ENCODE results near the gene ENTPD8. TPM values are rescaled to one million over a fixed set of nuclear protein-coding genes. Genes with fewer than 3 reads are reported as not detected.

The ENTPD8 gene
- total and polyA plus RNA-seq, 2 of the 4 experiments (the other 2 are of a cell fraction) = 0.07 TPM; not detected in 1

- Histone ChIP-seq H3K56ac (ENCODE audit: extremely low read depth, insufficient read depth, low read length) (no peak overlapping the region), H4K91ac (ENCODE audit: insufficient read depth, low read depth, low read length) (no peak overlapping the region), H3K27ac (ENCODE audit: insufficient read depth, low read length) (no peak overlapping the region), H3K4me3 (ENCODE audit: insufficient read depth, low read depth, low read length) (no peak overlapping the region), H3K4ac (ENCODE audit: low read depth, low read length) (no peak overlapping the region), H2AK5ac (ENCODE audit: low read depth, low read length) (no peak overlapping the region), H2BK15ac (ENCODE audit: low read depth, low read length) (no peak overlapping the region), H2BK5ac (ENCODE audit: low read depth, low read length, poor library complexity, severe bottlenecking) (no peak overlapping the region), H2AK9ac (replicated peaks; ENCODE audit: low read depth, low read length, poor library complexity) (no peak overlapping the region), H3K9me1 (ENCODE audit: insufficient read depth, low read length) (no peaks in the 10 kb centered on the region), H3K18ac (ENCODE audit: low read depth, low read length) (no peak overlapping the region), H2AFZ (replicated peaks; ENCODE audit: low read length, poor library complexity) (no peak overlapping the region), H4K5ac (ENCODE audit: low read depth, low read length) (no peak overlapping the region), H3K4me1 (ENCODE audit: control insufficient read depth, insufficient read depth, low read length) (peaks cover 5% of the 10 kb centered on the region; the same call in 1 of the 2 replicates), H3K9ac (ENCODE audit: low read depth, low read length) (no peak overlapping the region), H3K23ac (ENCODE audit: low read depth, low read length) (no peak overlapping the region), H3K79me1 (ENCODE audit: low read depth in 1 of 2, low read length in 2 of 2) (no peaks in the 10 kb centered on the region; a peak in 2 of 4 replicates), H3K14ac (replicated peaks; ENCODE audit: low read depth, low read length) (no peak overlapping the region), H4K8ac (ENCODE audit: low read depth in 2 of 2, low read length in 2 of 2) (no peak overlapping the region), H3K9me3 (ENCODE audit: control insufficient read depth, insufficient read depth, low read length) (no peaks in the 10 kb centered on the region), H3K4me2 (ENCODE audit: low read depth, low read length) (no peak overlapping the region), H2BK20ac (ENCODE audit: low read depth, low read length) (no peak overlapping the region), H3K27me3 (ENCODE audit: control insufficient read depth, insufficient read depth, low read length) (no peaks in the 10 kb centered on the region), H3K36me3 (ENCODE audit: control insufficient read depth, insufficient read depth, low read length) (no peaks in the 10 kb centered on the region), H2BK120ac (ENCODE audit: low read depth, low read length) (no peak overlapping the region), H4K20me1 (ENCODE audit: insufficient read depth, low read length) (no peaks in the 10 kb centered on the region)
- ATAC-seq (ENCODE audit: low read depth) = no peak
- POLR2A ChIA-PET (ENCODE audit: unreplicated experiment) = no interaction called here
- BruUV-seq (replicated peaks) = no TSS peak
- in situ Hi-C loops (cut with MboI; ENCODE audit: low sequenced_read_pairs) = loop anchor here (5.0 kb wide), 1 partner anchor 113 kb away; no protein-coding TSS in a partner anchor
- dilution Hi-C loops (cut with HindIII; ENCODE audit: low sequenced_read_pairs, unreplicated experiment) = no loop called here
- CTCF ChIA-PET = interaction anchor here (0.6 kb wide), 1 partner anchor 40 kb away, joined by 3 read pairs; no protein-coding TSS in a partner anchor
- intact Hi-C loops (cut with micrococcal nuclease) = no loop called here
- TF ChIP-seq RCOR1 (IDR thresholded peaks at IDR 0.05; ENCODE audit: insufficient replicate concordance, low read length) (no peak), MAFK (IDR thresholded peaks at IDR 0.05; ENCODE audit: low read depth, low read length) (no peak), POLR2A (IDR thresholded peaks at IDR 0.05; ENCODE audit: low read depth, low read length) (no peak)
- DNase-seq = no peak
- WGBS, 2 experiments (ENCODE audit: extremely low coverage in 2 of 2, insufficient read length in 1 of 2) = 96% methylated on average over 6 of the region's 24 CpGs; no CpG with 5 or more reads in 1 of the 2 experiments
Measured at GRCh38 chr9:137404961-137405567, 36.1 kb downstream of the ENTPD8 start.

Measured in IMR-90 (cell line).